ENCODE data around the gene SLC22A23.

- no peak for TF ChIP-seq POLR2A (IDR thresholded peaks at IDR 0.05)
- TF ChIP-seq CTCF (IDR thresholded peaks at IDR 0.05) = no peak
These were observed 11.7 kb upstream of the SLC22A23 start for GRCh38 chr6:3468585-3468984.
